ENCODE data around the gene PARP3. TPM values are rescaled to one million over a fixed set of nuclear protein-coding genes. Genes with fewer than 3 reads are reported as not detected.

The PARP3 gene
- total and polyA plus RNA-seq, 4 donors: 5.9 to 14.7 (median 12.4) TPM

DNA sequence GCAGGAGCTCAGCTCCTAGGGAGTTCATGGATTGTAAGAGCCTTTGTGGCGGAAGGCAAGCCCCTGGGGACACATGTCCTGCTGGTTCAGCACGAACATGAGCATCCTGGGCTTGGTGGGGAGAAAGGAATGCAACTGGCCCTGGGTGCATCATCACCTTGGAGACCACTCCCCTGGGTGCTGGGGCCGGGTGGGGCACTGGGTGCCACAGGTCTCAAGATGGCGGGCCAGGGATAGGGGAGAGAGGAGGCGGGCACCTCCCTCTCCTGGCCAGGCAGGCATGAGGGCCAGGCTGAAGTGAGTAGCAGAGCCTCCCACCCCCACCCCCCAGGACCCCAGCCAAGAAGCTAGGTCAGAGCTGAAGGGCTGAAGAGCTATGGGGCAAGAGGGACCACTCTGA lies 24.3 kb downstream of the PARP3 start:
- Histone ChIP-seq H3K4me3 (ENCODE audit: low read depth, low read length) (peak overlapping the region; percentile 78), H3K27me3 (ENCODE audit: control insufficient read depth, insufficient read depth, low read length) (no peaks in the 10 kb centered on the region), H3K4me1 (ENCODE audit: control insufficient read depth, insufficient read depth, low read length) (peaks cover 78% of the 10 kb centered on the region), H3K9me3 (ENCODE audit: control insufficient read depth, insufficient read depth, low read length) (no peaks in the 10 kb centered on the region), H3K27ac (ENCODE audit: low read depth, low read length) (peak overlapping the region; percentile 92), H3K36me3 (ENCODE audit: control insufficient read depth, insufficient read depth, low read length) (peaks cover 28% of the 10 kb centered on the region)
- 32% methylated on average over 2 of the region's 5 CpGs for WGBS (ENCODE audit: insufficient coverage)
- no peak for DNase-seq (ENCODE audit: low read depth in 4 of 6, low spot score in 6 of 6)

DNA sequence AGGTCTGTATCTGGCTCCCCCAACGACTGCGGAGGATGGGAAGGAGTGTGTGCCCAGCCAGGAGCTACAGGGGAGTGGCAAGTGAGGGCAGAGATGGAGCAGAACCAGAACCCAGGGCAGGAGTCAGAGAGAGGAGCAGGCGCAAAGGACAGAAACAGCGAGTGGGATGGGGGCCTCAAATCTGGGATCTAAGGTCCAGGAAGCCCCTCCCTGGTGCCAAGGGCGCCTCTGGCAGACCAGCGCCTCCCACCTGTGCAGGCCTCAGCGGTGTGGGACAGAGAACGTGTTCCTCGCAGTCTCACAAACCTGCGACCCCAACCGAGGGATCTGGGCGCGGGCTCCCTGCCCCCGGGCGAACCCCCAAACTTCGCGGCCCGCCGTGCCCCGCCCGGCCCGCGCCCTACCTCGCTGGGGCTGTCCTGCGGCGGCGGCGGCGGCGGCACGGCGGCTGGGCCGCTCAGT lies 24.8 kb downstream of the PARP3 start:
- H3K4me1 ChIP-seq (ENCODE audit: control insufficient read depth, insufficient read depth, low read length): peaks cover 79% of the 10 kb centered on the region
- no peaks in the 10 kb centered on the region for H3K27me3 ChIP-seq (ENCODE audit: control insufficient read depth, insufficient read depth, low read length)
- H3K36me3 ChIP-seq (ENCODE audit: control insufficient read depth, insufficient read depth, low read length): peaks cover 30% of the 10 kb centered on the region
- 1% methylated on average over 33 of the region's 33 CpGs for WGBS (ENCODE audit: insufficient coverage)
- H3K27ac ChIP-seq (ENCODE audit: low read depth, low read length): peak overlapping the region; percentile 92
- H3K9me3 ChIP-seq (ENCODE audit: control insufficient read depth, insufficient read depth, low read length): no peaks in the 10 kb centered on the region
- DNase-seq (ENCODE audit: low read depth in 4 of 6, low spot score in 6 of 6): peak in 1 of 6 donors; percentile 57
- H3K4me3 ChIP-seq (ENCODE audit: low read depth, low read length): peak overlapping the region; percentile 78

DNA sequence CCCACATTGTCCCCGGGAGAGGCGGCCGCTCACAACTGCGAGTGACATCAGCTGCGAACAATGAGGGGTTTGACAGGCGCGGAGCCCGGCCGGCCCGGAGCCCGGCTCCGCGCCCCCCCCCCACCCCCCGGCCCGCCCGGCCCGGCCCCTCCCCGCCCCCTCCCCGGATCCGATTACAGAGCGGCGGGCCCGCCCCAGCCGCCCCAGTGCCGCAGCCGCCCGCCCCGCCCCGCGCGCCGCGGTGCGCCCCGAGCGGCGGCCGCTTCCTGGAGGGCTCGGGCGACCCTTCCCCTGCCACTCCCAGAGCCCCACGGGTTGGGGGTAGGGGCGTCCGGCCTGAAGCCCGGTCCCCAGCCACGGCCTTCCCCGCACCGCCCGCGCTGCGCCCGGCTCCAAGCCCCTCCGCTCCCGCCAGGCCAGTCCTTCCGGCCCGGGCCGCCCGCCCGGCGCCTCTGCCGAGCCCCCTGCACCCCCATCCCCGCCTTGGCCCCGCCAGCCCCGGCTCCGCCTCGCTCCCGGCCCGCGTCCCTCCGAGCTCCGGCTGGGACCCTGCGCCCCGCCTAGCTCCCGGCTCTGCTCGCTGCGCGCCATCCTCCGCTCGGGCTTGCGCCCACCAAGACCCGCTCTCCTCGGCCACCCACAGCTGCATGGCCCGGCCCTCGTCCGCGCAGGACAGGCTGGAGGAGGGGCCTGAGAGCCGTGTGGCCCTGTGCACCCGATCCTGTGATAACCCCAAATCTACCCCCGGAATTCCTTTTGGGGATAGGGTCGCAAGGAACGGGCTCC lies 25.4 kb downstream of the PARP3 start, which contains the start of gene PCBP4:
Gene PCBP4, minus strand, starts transcription at position 71 of the 786 bp plus-strand sequence. CDS start 6,214 bp downstream, outside the sequence.
- no peaks in the 10 kb centered on the region for H3K9me3 ChIP-seq (ENCODE audit: control insufficient read depth, insufficient read depth, low read length)
- DNase-seq (ENCODE audit: low read depth in 4 of 6, low spot score in 6 of 6): peak in 2 of 6 donors; percentile 79 to 84
- peak within 1 kb of the TSS; percentile 78 for H3K4me3 ChIP-seq (ENCODE audit: low read depth, low read length)
- peaks cover 30% of the 10 kb centered on the region for H3K36me3 ChIP-seq (ENCODE audit: control insufficient read depth, insufficient read depth, low read length)
- under 1% methylated on average over 67 of the region's 90 CpGs for WGBS (ENCODE audit: insufficient coverage)
- no peaks in the 10 kb centered on the region for H3K27me3 ChIP-seq (ENCODE audit: control insufficient read depth, insufficient read depth, low read length)
- peak within 1 kb of the TSS; percentile 92 for H3K27ac ChIP-seq (ENCODE audit: low read depth, low read length)
- peaks cover 74% of the 10 kb centered on the region for H3K4me1 ChIP-seq (ENCODE audit: control insufficient read depth, insufficient read depth, low read length)

DNA sequence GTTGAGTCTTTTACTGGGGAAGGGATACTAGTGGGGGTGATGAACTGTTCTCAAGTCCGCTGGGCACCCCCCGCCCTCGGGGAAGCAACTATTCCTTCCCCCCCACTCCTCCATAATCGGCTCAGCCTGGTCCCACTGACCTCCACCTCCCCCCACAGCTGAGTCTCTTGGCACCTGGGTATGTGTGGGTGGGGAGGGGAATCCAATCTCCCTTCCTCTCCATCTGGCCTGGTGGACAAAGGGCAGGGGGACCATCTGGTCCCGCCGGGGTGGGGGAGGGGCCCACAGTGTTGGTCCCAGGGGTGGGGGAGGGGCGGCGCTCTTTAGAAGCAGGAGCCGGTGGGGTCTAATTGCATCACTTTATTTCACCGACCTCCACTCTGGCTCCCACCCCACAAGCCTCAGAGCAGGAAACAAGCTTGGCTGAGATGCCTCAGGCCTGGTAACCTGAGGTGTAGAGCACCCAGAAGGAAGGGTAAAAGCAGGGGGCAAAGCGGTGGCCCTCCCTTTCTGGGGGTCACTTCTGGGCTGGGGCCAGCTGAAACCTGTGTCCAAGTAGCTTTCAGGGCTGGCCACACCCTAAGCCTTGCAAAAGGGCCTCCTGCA lies 26.1 kb downstream of the PARP3 start:
- Histone ChIP-seq H3K4me3 (ENCODE audit: low read depth, low read length) (peak overlapping the region; percentile 54), H3K27ac (ENCODE audit: low read depth, low read length) (peak overlapping the region; percentile 83), H3K4me1 (ENCODE audit: control insufficient read depth, insufficient read depth, low read length) (peaks cover 70% of the 10 kb centered on the region), H3K36me3 (ENCODE audit: control insufficient read depth, insufficient read depth, low read length) (peaks cover 27% of the 10 kb centered on the region), H3K27me3 (ENCODE audit: control insufficient read depth, insufficient read depth, low read length) (no peaks in the 10 kb centered on the region), H3K9me3 (ENCODE audit: control insufficient read depth, insufficient read depth, low read length) (no peaks in the 10 kb centered on the region)
- DNase-seq (ENCODE audit: low read depth in 4 of 6, low spot score in 6 of 6): peak in 2 of 6 donors; percentile 70 to 72
- WGBS (ENCODE audit: insufficient coverage): 22% methylated on average over 1 of the region's 11 CpGs

DNA sequence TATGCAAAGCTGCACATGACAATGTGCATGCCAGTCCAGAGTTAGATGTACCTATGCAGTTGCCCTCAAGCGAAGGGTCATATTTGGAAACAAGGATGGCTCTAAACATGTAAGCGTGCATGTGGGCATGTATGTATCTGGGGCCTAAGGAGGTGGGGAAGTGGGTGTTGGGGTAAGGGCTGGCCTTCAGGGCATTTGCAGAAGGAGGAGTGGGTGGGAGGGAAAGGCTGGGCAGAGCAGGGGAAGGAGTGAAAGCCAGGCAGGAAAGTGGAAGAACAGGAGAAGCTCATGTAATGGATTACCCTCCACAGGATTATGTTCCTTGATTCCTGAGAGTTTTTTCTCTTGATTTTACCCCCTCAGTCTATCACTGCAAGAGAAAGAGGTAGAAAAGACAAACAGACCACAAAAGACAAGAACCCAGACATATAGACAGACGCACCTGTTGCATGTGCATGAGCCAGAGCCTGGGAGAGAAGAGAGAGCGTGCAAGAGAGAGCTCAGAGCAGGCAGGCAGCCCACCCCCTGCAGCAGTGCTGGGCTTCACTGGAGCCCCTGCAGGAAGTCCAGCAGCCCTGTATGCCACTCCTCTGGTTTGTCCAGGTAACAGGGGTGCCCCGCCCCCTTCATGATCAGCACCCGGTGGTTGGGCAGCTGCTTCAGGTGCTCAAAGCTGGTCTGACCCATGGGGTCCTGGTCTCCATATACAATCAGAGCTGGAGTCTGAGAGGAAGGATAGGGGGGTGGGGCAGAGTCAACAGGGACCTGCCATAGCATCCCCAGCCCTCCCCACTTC lies 26.9 kb downstream of the PARP3 start:
- H3K4me3 ChIP-seq (ENCODE audit: low read depth, low read length): no peak overlapping the region

DNA sequence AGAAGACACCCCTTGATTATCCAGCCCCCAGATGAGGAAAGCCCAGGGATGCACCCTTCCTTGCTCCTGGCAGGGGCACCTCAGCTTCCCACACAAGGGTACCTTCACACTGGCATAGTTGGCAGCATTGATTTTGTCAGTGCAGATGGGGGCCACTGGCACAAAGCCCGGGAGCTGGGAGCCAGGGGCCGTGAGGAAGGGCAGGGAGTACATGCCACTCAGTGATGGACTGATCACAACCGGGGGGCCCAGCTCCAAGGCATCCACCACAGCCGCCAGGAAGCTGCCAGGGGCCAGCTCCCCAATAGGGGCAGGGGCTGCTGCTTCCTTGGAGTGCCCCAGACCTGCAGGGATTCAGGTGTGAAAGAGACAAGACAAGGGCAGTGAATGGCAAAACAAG lies 27.7 kb downstream of the PARP3 start:
- no peak overlapping the region for H3K4me3 ChIP-seq (ENCODE audit: low read depth, low read length)
- no peak overlapping the region for H3K27ac ChIP-seq (ENCODE audit: low read depth, low read length)
- peaks cover 70% of the 10 kb centered on the region for H3K4me1 ChIP-seq (ENCODE audit: control insufficient read depth, insufficient read depth, low read length)
- peaks cover 17% of the 10 kb centered on the region for H3K36me3 ChIP-seq (ENCODE audit: control insufficient read depth, insufficient read depth, low read length)
- DNase-seq (ENCODE audit: low read depth in 4 of 6, low spot score in 6 of 6): no peak
- H3K27me3 ChIP-seq (ENCODE audit: control insufficient read depth, insufficient read depth, low read length): no peaks in the 10 kb centered on the region
- 28% methylated on average over 4 of the region's 4 CpGs for WGBS (ENCODE audit: insufficient coverage)
- no peaks in the 10 kb centered on the region for H3K9me3 ChIP-seq (ENCODE audit: control insufficient read depth, insufficient read depth, low read length)

More for the DNA sequence above, 26.9 kb downstream of the PARP3 start:
- H3K9me3 ChIP-seq (ENCODE audit: control insufficient read depth, insufficient read depth, low read length): no peaks in the 10 kb centered on the region
- no peak for DNase-seq (ENCODE audit: low read depth in 4 of 6, low spot score in 6 of 6)
- H3K36me3 ChIP-seq (ENCODE audit: control insufficient read depth, insufficient read depth, low read length): peaks cover 22% of the 10 kb centered on the region
- H3K27ac ChIP-seq (ENCODE audit: low read depth, low read length): no peak overlapping the region
- 91% methylated on average over 5 of the region's 6 CpGs for WGBS (ENCODE audit: insufficient coverage)
- H3K27me3 ChIP-seq (ENCODE audit: control insufficient read depth, insufficient read depth, low read length): no peaks in the 10 kb centered on the region
- peaks cover 70% of the 10 kb centered on the region for H3K4me1 ChIP-seq (ENCODE audit: control insufficient read depth, insufficient read depth, low read length)

DNA sequence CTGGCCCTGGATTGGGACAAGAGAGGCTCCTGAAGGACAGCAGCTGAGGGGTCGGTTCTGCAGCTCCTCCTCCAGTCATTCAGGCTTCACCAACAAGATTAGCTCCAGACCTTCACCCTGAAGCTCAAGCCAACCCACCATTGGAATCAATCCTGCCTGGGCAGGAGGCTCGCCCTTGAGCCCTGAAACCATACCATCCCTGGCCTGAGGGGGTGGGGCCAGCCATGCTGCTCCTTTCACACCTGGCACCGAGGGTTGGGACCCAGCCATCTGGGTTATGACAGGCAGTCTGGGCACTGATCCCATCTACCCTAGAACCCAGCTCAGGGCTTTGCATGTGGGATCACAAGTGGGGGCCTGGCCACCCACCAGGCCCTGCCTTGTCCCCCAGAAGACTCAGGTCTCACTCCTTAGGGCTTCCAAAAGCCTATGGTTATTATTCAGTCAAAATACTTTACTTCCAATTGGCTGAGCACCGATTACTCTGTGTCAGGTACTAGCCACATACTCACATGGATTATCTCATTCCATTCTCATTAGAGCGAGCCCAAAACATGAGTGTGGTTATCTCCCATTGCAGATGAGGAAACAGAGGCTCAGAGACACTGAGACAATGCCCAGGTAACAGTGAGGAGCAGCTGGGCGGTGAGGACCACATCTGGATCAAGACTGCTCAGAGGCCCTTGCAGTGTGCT lies 28.6 kb downstream of the PARP3 start:
- H3K27me3 ChIP-seq (ENCODE audit: control insufficient read depth, insufficient read depth, low read length): no peaks in the 10 kb centered on the region
- DNase-seq (ENCODE audit: low read depth in 4 of 6, low spot score in 6 of 6): no peak
- no peak overlapping the region for H3K4me3 ChIP-seq (ENCODE audit: low read depth, low read length)
- 76% methylated on average over 5 of the region's 6 CpGs for WGBS (ENCODE audit: insufficient coverage)
- peaks cover 64% of the 10 kb centered on the region for H3K4me1 ChIP-seq (ENCODE audit: control insufficient read depth, insufficient read depth, low read length)
- no peaks in the 10 kb centered on the region for H3K9me3 ChIP-seq (ENCODE audit: control insufficient read depth, insufficient read depth, low read length)
- no peak overlapping the region for H3K27ac ChIP-seq (ENCODE audit: low read depth, low read length)
- H3K36me3 ChIP-seq (ENCODE audit: control insufficient read depth, insufficient read depth, low read length): peaks cover 17% of the 10 kb centered on the region

DNA sequence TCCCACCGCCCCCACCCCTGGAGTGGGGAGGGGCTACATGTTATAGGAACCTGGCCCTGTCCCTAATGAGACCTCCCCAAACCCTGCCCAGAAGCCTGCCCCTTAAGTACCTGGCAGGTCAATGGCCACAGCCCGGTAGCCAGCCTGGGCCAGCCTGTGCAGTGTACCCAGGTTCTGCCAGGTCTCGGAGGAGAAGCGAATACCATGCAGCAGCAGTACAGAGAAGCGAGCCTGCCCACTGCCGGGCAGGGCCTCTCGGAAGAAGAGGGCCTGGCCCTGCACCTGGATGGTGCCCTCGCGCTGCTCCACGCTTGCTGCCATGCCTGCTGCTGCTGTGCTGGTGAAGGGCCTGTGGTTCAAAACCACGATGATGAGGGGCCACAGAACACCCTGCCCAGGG lies 29.2 kb downstream of the PARP3 start:
- Histone ChIP-seq H3K4me3 (ENCODE audit: low read depth, low read length) (no peak overlapping the region), H3K27ac (ENCODE audit: low read depth, low read length) (no peak overlapping the region), H3K4me1 (ENCODE audit: control insufficient read depth, insufficient read depth, low read length) (peaks cover 64% of the 10 kb centered on the region), H3K36me3 (ENCODE audit: control insufficient read depth, insufficient read depth, low read length) (peaks cover 14% of the 10 kb centered on the region), H3K27me3 (ENCODE audit: control insufficient read depth, insufficient read depth, low read length) (no peaks in the 10 kb centered on the region), H3K9me3 (ENCODE audit: control insufficient read depth, insufficient read depth, low read length) (no peaks in the 10 kb centered on the region)
- 94% methylated on average over 11 of the region's 11 CpGs for WGBS (ENCODE audit: insufficient coverage)
- DNase-seq (ENCODE audit: low read depth in 4 of 6, low spot score in 6 of 6): no peak
